NK-92 (cell line): ENCODE measurements around the gene OSBPL5.
"Not testable (repeated sequence)": the region's sequence is repeated elsewhere in the genome, so short reads cannot be mapped to it uniquely, and the experiment has no call there.

Experiments used
- DNase-seq: peaks from one replicate; lab custom pipeline; 2025; ENCODE audit not compliant: unreplicated experiment; lab: John Stamatoyannopoulos, UW

The OSBPL5 gene

DNA sequence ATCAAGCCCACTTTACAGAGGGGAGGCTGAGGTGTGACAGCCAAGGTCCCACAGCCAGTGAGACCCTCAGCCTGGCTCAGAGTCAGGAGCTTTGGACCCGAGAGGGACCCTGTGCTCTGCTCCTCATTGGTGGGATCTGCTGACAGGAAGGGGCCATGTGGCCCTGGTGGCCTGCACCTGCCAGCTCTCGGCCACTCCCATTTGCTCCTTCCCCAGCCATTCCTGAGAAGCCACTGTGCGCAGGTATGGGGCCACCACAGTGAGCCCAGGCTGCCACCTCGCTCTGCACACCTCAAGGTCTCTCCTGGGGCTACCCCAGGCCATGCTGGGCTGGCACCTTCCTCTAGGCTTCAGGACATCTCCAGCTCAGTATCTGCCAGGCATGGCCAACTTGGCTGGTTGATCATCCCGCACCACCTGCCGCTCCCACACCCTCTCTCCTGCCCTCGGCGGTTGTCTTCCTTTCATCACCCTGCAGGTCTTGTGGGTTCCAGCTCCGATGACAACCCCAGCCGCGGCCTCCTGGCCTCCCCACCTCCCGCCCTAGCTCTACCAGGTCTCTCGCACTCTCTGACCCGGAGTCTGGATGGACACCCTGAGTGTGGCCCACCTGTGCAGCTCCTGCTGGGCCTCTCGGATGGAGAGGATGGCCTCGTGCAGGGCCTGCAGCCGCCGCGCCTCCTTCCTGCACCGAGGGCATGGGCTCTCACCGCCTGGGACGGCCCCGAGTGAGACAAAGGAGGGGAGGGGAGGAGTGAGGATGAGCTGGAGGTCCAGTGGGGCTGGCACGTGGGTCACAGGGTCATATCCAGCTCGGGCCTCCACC, 75.7 kb downstream of the OSBPL5 start:
- no peak for DNase-seq

GRCh38 chr11:3088806-3089205, 76.3 kb downstream of the OSBPL5 start:
- no peak for DNase-seq

DNA sequence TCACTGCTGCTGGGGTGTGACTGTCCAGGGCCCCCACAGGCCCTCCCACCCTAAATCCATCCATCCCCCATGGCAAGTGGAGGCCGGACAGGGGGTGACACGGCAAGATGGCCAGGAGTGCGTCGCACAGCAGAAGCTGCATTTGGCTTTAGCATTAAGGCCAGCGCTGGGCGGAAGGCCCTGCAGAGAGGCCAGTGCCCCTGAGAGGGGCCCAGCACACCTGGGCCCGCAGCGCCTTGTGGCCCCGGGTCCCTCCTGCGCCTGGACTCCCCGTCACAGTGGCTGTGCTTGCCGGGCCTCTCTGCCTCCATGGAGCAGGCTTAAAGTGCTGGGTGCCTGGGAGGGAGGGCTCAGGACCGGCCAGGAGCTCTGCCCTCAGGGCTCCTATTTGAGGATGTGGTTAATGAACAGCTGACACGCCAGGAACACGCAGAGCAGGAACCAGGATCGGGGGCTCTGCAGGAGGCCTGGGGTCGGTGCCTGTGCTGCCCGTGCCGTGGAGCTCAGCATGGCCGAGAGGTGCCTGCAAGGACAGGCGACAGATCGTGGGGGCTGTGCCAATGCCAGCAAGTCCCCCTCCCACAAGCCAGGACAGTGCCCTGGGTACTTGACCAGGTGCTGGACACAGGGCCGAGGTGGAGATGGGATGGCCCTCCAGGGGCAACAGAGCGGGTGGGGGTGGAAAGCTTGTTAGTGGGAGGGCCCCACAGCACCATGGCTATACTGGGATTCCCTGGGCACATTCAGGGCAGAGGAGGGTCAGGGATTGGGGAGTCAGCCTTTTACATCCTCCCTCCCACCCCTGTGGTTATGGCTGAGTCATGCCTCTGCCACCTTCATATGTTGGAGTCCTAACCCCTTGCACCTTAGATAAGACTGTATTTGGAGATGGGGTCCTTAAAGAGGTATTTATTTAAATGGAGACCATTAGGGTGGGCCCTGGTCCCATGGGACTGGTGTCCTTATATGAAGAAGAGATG, 77.0 kb downstream of the OSBPL5 start:
- no peak for DNase-seq

- no peak for DNase-seq
Observed at GRCh38 chr11:3087373-3087772, 77.7 kb downstream of the OSBPL5 start.

- no peak for DNase-seq
Observed at GRCh38 chr11:3086671-3087150, 78.4 kb downstream of the OSBPL5 start.

DNA sequence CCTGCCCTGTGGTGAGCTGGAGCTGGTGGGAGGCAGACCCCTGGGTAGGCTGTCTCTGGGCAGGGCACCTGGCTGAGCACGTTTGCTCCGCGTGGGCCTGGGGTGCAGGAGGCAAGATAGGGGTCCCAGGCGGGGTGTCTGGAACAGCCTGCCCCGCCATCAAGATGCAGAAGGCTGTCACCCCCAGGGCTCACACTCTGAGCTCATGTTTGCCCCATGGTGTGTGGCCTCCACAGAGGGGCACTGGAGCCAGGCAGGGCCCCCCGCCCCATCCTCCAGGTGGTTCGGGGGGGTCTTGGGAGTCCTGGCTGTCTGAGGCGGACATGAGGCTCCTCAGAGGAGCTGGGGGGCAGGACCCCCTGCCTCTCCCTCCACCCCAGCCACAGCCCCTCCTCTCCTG, 79.0 kb downstream of the OSBPL5 start:
- DNase-seq, result no peak

DNA sequence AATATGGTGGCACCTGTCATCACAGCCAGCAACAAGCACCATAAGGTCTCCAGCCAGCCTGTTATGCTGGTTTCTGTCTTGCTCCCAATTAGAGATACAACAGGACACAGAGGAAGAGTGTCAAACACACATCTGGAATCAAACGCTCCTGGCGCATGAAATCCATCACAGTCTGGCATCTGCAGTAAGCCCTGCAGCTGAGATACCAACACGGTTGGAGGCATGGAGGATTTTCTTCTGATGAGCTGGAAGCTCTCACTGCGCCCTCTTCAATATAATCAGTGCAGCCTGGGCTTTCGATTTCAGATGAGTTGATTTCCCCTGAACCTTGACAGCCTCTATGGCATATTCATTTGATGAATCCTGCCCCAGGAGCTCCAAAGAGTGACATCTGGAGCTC, 80.1 kb downstream of the OSBPL5 start:
- no peak for DNase-seq

- no peak for DNase-seq
Observed at GRCh38 chr11:3083321-3083720, 81.8 kb downstream of the OSBPL5 start.

- DNase-seq, result no peak
Observed at GRCh38 chr11:3081386-3081751, 83.7 kb downstream of the OSBPL5 start.

- no peak for DNase-seq
Observed at GRCh38 chr11:3080733-3081385, 84.3 kb downstream of the OSBPL5 start.

DNA sequence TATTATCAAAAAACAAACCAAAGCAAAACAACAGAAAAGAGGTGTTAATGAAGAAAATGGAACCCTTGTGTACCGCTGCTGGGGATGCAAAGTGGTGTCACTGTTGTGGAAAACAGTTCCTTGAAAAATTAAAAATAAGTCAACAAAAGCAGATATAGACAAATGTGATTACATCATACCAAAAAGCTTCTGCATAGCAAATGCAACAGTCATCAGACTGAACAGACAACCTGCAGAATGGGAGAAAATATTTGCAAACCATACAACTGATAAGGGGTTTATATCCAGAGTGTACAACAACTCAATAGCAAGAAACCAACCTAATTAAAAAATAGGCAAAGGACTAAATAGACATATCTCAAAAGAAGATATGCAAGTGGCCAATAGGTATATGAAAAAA, 85.0 kb downstream of the OSBPL5 start:
- no peak for DNase-seq

DNA sequence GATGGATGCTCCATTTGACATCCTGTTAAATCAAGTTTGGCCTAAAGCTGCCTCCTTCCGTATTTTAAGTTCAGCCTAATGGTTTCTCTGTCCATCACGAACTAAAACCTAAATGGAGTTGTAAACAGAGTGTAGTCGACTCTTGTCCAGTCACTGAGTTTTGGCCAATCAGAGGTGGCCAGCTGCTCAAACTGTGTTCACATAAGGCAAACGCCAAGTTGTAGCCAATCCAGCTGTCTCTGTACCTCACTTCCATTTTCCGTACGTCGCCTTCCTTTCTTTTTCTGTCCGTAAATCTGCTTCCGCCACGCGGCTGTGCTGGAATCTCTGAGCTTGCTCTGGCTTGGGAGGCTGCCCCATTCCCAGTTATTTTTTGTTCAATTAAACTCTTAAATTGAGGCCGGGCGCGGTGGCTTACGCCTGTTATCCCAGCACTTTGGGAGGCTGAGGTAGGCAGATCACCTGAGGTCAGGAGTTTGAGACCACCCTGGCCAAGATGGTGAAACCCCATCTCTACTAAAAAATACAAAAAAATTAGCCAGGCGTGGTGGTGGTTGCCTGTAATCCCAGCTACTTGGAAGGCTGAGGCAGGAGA, 87.2 kb downstream of the OSBPL5 start:
- DNase-seq, result no peak

GRCh38 chr11:3077189-3077836, 87.8 kb downstream of the OSBPL5 start:
- DNase-seq, result no peak

GRCh38 chr11:3074912-3075589, 90.1 kb downstream of the OSBPL5 start:
- no peak for DNase-seq

DNA sequence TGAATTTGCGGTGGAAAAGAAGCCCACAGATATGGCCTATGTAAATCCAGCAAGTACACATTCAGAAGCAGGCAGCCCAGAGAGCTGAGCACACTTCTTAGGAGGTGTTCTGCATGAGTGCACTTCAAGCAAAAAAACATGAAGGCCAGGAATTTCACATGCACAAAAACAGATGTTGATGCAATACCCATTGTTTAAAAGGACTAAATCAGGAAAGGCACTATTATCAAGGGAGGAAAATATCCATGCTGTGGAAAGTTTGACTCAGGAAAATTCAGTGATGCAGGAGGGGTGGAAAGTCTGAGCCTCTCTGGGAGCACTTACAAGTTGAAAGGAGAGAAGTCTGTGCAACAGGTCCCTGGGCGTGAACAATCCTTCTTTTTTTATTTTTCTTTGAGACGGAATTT, 92.1 kb downstream of the OSBPL5 start:
- no peak for DNase-seq

DNA sequence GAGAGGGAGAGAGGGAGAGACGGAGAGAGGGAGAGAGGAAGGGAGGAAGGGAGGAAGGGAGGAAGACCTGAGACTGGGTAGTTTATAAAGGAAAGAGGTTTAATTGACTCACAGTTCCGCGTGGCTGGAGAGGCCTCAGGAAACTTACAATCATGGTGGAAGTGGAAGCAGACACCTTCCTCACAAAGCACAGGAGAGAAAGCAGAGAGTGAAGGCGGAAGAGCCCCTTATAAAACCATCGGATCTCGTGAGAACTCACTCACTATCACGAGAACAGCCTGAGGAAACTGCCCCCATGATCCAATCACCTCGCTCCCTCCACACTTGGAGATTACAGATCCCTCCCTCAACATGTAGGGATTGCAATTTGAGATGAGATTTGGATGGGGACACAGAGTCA, 95.7 kb downstream of the OSBPL5 start:
- no peak for DNase-seq

GRCh38 chr11:3066308-3066707, 98.8 kb downstream of the OSBPL5 start:
- not testable (repeated sequence) for DNase-seq

- not testable (repeated sequence) for DNase-seq
Observed at GRCh38 chr11:3064709-3065108, 100.4 kb downstream of the OSBPL5 start.

DNA sequence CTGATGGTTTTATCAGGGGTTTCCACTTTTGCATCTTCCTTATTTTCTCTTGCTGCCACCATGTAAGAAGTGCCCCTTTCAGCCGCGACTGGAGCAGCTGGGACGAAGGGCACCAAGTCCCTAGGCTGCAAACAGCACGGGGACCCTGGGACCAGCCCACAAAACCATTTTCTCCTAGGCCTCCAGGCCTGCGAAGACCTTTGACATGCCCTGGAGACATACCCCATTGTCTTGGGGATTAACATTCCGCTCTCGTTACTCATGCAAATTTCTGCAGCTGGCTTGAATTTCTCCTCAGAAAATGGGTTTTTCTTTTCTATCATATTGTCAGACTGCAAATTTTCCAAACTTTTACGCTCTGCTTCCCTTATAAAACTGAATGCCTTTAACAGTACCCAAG, 101.2 kb downstream of the OSBPL5 start:
- not testable (repeated sequence) for DNase-seq

DNA sequence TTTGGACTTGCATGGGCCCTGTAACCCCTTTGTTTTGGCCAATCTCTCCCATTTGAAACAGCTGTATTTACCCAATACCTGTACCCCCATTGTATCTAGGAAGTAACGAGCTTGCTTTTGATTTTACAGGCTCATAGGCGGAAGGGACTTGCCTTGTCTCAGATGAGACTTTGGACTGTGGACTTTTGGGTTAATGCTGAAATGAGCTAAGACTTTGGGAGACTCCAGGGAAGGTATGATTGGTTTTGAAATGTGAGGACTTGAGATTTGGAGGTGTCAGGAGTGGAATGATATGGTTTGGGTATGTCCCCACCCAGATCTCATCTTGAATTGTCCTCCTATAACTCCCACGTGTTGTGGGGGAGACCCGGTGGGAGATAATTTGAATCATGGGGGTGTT, 101.7 kb downstream of the OSBPL5 start:
- not testable (repeated sequence) for DNase-seq
